Stimulated activated CD4-positive, alpha-beta T cell treated with anti-CD3 and anti-CD28 coated beads, Interleukin-12 subunit alpha, Interleukin-12 subunit beta, amount 100 ng/mL, for 48 hours (primary cell): Measurements from ENCODE around the gene NLGN2.

Experiments used
- DNase-seq, 3 donors: peaks; one replicate each; pipeline ENCODE4 v3.0.0-alpha.2; 2020; ENCODE audit warnings: low read depth in 2 of 3, low spot score in 1 of 3

NLGN2 gene

DNA sequence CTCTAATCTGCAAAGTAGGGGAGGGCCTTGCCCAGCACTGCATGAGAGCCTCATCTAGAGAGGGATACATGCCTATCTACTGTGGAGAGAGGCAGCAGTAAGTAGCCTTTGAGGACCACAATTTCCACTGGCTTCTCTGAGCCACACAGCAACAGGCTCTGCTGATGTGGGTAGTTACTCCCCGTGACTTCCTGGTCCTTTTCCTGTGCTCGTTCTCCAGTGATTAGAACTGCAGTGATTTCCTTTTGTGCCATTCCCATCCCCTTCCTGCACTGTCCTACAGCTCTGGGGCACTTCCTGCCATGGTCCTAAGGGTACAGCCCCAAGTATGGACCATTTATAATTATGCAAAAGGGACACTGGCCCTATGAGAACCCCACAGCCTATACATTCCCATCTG, 16.3 kb upstream of the NLGN2 start:
- DNase-seq, result no peak

- no peak for DNase-seq
Observed at GRCh38 chr17:7392696-7393612, 14.7 kb upstream of the NLGN2 start.

- peak in 2 of 3 donors; percentile 19 to 25 for DNase-seq
Observed at GRCh38 chr17:7393613-7394451, 13.8 kb upstream of the NLGN2 start.

DNA sequence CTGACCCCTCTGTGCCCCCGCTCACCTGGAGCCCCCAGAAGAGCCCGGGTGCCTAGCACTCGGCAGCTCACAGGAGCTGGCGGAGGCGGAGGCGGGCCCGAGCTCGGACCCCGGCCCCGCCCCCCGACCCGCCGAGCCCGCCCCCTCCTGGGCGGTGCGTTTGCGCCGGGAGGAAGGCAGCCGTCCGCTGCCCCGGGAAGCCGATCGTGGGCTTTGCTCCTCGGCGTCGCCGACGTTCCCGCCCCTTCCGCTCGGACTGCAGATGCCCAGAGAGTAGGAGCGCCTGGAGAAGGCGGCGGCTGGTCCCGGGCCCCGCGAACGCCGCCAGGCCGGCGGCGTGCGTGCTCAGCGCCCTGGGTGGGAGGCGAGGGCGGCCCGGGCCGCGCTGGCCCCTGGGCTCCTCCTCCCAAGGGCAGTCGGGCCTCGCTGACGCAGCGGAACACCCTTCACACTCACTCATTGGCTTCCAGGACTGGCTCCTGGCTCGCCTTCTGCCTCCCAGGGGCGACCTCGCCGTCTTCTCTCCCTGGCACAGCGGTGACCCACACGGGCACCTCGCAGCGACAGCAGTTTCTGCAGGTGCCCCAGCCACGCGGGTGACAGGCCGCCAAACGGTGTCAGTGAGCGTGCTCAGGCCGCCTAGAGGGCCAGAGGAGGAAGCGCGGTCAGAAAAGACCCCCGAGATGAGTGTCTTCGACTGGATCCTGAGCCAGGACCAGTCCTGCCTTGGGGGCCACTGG, 13.0 kb upstream of the NLGN2 start, which contains the start of gene PLSCR3:
TSS of gene PLSCR3 (minus strand) at position 74 of the 740 bp plus-strand sequence. CDS start 415 bp downstream, outside the sequence.
- DNase-seq, result peak; percentile 64 to 82 (median 76)

GRCh38 chr17:7396147-7396546, 11.5 kb upstream of the NLGN2 start:
- no peak for DNase-seq

DNA sequence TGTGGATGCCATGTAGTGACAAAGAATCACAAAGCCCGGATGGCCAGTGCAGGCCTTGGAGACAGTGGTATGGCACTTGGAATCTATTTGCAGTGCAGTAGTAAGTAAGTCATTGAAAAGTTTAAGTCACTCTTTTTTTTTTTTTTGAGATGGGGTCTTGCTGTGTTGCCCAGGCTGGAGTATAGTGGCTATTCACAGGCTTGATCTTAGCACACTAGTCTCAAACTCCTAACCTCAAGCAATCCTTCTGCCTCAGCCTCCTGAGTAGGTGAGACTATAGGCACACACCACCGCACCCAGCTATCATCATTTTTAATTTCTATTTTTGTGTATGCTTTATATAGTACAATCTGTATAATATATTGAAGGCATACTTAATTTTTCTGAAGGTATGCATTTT, 9.0 kb upstream of the NLGN2 start:
- DNase-seq, result no peak

GRCh38 chr17:7403043-7403726, 4.5 kb upstream of the NLGN2 start:
- DNase-seq, result no peak

DNA sequence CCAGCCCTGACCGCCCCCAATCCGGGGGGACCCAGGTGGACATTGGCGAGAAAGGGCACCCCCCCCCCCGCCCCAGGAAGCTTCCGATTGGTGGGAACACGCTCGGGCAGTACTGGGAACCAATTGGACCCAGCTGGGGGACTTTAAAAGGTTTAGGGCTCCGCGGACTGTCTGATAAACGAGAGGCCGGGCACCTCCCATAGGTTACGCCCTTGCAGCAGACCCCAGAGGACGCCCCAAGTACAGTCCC, 4.0 kb upstream of the NLGN2 start:
- no peak for DNase-seq

- DNase-seq, result peak; percentile 93 to 95 (median 95)
Observed at GRCh38 chr17:7403977-7404736, 3.5 kb upstream of the NLGN2 start, which contains the start of gene TMEM256. Gene TMEM256, minus strand, starts transcription at chr17:7404097. Its CDS starts 13 bp downstream, at chr17:7404084.

- DNase-seq, result peak; percentile 21 to 47 (median 27)
Observed at GRCh38 chr17:7404737-7405349, 2.8 kb upstream of the NLGN2 start.

DNA sequence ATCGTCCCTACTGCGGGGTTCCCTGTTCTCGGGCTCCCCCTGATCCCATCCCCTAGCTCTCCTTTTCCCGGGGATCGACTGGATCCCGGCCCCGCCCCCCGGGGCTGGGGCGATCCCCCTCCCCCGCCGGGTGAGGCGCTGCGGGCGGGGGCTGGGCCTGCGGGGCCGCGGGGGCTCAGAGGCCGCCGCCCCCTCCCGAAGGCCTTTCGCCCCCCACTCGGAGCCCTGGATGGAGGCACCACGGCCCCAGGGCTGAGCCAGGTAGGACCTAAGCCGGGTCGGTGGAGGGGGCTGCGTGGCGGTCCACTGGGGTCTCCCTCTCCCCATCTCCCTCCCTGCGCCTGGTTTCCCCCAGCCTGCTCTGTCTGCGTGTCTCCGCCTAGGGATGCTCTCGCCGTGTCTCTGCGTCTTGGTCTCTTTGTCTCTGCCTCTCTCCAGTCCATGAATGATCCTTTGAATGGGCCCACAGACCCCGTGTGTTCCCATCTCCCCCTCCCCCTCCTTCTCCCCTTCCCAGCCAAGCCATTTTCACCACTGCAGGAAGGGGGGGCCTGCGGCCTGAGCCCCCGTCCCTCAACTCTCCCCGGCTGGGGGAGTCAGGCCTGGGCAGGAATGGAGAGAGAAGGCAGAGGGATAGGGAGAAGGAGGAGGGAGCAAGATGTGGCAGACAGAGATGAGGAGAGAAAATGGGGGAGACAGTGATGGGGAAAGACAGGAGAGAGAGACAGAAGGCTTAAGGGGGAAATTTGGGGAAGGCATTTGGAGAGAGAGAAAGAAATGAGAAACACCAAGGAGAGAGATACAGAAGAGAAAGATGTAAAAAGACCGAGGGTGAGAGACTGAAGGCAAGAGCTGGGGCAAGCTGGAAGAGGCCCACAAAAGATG, 2.1 kb upstream of the NLGN2 start:
- no peak for DNase-seq

DNA sequence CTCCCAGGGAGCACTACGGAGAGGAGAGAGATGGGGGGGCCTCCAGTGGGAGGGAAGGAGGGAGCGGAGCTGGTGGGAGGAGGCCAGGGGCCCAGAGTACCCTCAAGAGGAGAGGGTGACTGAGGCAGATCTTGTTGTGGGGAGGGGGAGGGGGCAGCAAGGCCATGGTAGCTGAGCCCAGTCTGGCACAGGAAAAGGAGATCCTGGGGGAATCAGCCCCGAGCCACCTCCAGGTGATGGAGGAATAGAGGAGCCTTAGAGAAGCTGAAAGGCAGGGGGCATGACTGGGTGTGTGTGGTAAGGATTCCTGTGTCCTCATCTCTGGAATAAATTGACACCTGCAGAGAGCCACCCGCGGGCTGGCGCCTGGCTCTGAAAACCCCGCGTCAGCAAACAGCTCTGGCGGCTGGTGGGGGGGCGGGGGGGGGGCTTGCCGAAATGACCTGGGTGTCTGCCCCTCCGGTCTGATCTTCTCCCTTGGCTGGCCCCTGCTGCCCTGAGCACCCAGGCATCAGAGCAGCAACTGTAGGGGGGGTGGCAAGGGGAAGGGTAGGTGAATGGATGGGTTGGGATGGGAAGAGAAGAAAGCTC, 1.3 kb upstream of the NLGN2 start:
- no peak for DNase-seq

DNA sequence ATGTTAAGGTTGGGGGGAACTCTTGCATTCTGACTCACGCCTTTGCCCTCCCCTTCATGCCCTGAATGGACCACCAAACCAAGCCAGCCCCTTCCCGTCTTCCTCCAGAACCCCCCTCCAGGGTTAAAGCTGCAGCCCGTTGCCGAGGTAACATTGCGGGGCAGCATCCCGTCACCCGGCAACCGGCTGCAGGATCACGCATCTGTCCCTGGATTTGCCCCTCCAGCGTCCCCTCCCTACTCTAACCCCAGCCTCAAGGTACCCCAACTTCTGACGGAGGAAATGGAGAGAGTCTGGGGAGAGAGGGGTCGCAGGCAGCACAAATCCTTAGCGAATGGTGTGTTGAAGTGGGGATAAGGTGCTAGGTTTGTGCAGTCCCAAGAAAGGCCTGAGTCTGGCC, 563 bp upstream of the NLGN2 start:
- DNase-seq, result no peak

DNA sequence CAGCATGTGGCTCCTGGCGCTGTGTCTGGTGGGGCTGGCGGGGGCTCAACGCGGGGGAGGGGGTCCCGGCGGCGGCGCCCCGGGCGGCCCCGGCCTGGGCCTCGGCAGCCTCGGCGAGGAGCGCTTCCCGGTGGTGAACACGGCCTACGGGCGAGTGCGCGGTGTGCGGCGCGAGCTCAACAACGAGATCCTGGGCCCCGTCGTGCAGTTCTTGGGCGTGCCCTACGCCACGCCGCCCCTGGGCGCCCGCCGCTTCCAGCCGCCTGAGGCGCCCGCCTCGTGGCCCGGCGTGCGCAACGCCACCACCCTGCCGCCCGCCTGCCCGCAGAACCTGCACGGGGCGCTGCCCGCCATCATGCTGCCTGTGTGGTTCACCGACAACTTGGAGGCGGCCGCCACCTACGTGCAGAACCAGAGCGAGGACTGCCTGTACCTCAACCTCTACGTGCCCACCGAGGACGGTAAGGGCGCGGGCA, 645 bp downstream of the NLGN2 start:
- no peak for DNase-seq

GRCh38 chr17:7408863-7409262, 1.2 kb downstream of the NLGN2 start:
- DNase-seq, result no peak

- no peak for DNase-seq
Observed at GRCh38 chr17:7409716-7410115, 2.1 kb downstream of the NLGN2 start.

- no peak for DNase-seq
Observed at GRCh38 chr17:7410634-7411426, 3.2 kb downstream of the NLGN2 start.
